Stimulated activated CD4-positive, alpha-beta T cell treated with anti-CD3 and anti-CD28 coated beads, Interleukin-4, amount 100 ng/mL, for 48 hours (primary cell): ENCODE data around the gene RPS6KA2.
"Not testable (repeated sequence)": the region's sequence is repeated elsewhere in the genome, so short reads cannot be mapped to it uniquely, and the experiment has no call there.

ENCODE experiments used
- DNase-seq, 2 donors: peaks; one replicate each; pipeline ENCODE4 v3.0.0-alpha.2; 2020; ENCODE audit warnings: low read depth in 2 of 2

RPS6KA2 gene

GRCh38 chr6:166377721-166378120, 249.3 kb downstream of the RPS6KA2 start:
- DNase-seq: no peak

GRCh38 chr6:166375013-166375412, 252.0 kb downstream of the RPS6KA2 start:
- DNase-seq: no peak

GRCh38 chr6:166370489-166370888, 256.6 kb downstream of the RPS6KA2 start:
- DNase-seq: no peak

- no peak for DNase-seq
These were observed 257.3 kb downstream of the RPS6KA2 start for GRCh38 chr6:166369782-166370181.

- no peak for DNase-seq
These were observed 260.1 kb downstream of the RPS6KA2 start for GRCh38 chr6:166366921-166367320.

- DNase-seq: no peak
These were observed 261.2 kb downstream of the RPS6KA2 start for GRCh38 chr6:166365806-166366205.

GRCh38 chr6:166365221-166365620, 261.8 kb downstream of the RPS6KA2 start:
- no peak for DNase-seq

GRCh38 chr6:166364456-166364855, 262.6 kb downstream of the RPS6KA2 start:
- no peak for DNase-seq

GRCh38 chr6:166362427-166362826, 264.6 kb downstream of the RPS6KA2 start:
- not testable (repeated sequence) for DNase-seq

- no peak for DNase-seq
These were observed 266.0 kb downstream of the RPS6KA2 start for GRCh38 chr6:166361077-166361429.

GRCh38 chr6:166360243-166361076, 266.6 kb downstream of the RPS6KA2 start:
- DNase-seq: no peak
